Body of pancreas (tissue), 4 donors: ENCODE data around the gene PAX1. TPM values are rescaled to one million over a fixed set of nuclear protein-coding genes. Genes with fewer than 3 reads are reported as not detected.

Source experiments
- ATAC-seq: fragments of 150-250 bp; one replicate; pipeline ENCODE4 v1.9.1; 2016
- DNase-seq, 4 donors: peaks; one replicate each; pipeline ENCODE4 v3.0.0-alpha.2; 2019
- H3K27ac ChIP-seq, 4 donors: fragments of 200-600 bp; sonication (generic); 1 replicate in 3 of 4; 2 replicates in 1 of 4; pipeline versions ENCODE4 v1.5.1 to v1.6.1; 2016 to 2019; ENCODE audit warnings: mild to moderate bottlenecking in 1 of 4, mixed read lengths in 1 of 4, moderate library complexity in 1 of 4
- H3K27me3 ChIP-seq, 2 donors: fragments of 200-600 bp; sonication (generic); one replicate each; pipeline ENCODE4 v1.6.0; 2016; ENCODE audit warnings: mild to moderate bottlenecking in 1 of 2
- H3K36me3 ChIP-seq, 2 donors: fragments of 200-600 bp; sonication (generic); replicated peaks in 1 of 2; 2 replicates each; pipeline ENCODE4 v1.5.1; 2016; ENCODE audit warnings: low read depth in 2 of 2; ENCODE audit not compliant: insufficient read depth in 1 of 2
- H3K4me1 ChIP-seq: fragments of 200-600 bp; sonication (generic); one replicate; pipeline ENCODE4 v1.6.0; 2016
- H3K4me3 ChIP-seq, 2 donors: fragments of 200-600 bp; sonication (generic); 1 replicate in 1 of 2; 2 replicates in 1 of 2; pipeline ENCODE4 v1.5.1; 2016 to 2019
- H3K9me3 ChIP-seq, 3 donors: fragments of 200-600 bp; sonication (generic); 1 replicate in 2 of 3; 2 replicates in 1 of 3; pipeline ENCODE4 v1.5.1; 2016
- POLR2A ChIP-seq, 3 donors: fragments of 450-650 bp; IDR thresholded peaks; one replicate each; pipeline ENCODE4 v1.6.1; 2016; ENCODE audit warnings: antibody characterized with exemption in 3 of 3, mild to moderate bottlenecking in 2 of 3
- WGBS, 2 donors: methylation state at CpG; one replicate each; pipeline ENCODE4 v1.1.5; 2017; 5-methylcytosine and 5-hydroxymethylcytosine counted together
- intact Hi-C: fragments of 100-400 bp; cut with DNase I; formaldehyde crosslinking; loops from one replicate; pipeline ENCODE4 v1.15.1; 2023
- total RNA-seq, 2 donors: library from RNA; depleted of rRNA; stranded (reverse); fragments of >200 nt; gene quantifications; one replicate each; pipeline ENCODE4 v1.1.0, GENCODE V29; 2016
- TF ChIP-seq, protein P1 (sequence below), 7 experiments: fragments of 450-650 bp in 4 of 7; fragments of 200-600 bp in 3 of 7; sonication (generic) in 3 of 7; IDR thresholded peaks; one replicate each; pipeline ENCODE4 v1.5.1; 2016 to 2019; ENCODE audit warnings: antibody characterized with exemption in 7 of 7

PAX1 gene
- total RNA-seq, 2 donors from 2014 or later: not detected

- Histone ChIP-seq H3K4me3 (no peak overlapping the region), H3K27ac (no peak overlapping the region), H3K9me3 (no peaks in the 10 kb centered on the region), H3K36me3 (no peaks in the 10 kb centered on the region), H3K4me1 (no peaks in the 10 kb centered on the region), H3K27me3 (no peaks in the 10 kb centered on the region)
- intact Hi-C loops: no loop called here
- ATAC-seq (no peak), DNase-seq (no peak)
- no peak for TF ChIP-seq POLR2A (IDR thresholded peaks at IDR 0.05)
- TF ChIP-seq, protein P1, sequence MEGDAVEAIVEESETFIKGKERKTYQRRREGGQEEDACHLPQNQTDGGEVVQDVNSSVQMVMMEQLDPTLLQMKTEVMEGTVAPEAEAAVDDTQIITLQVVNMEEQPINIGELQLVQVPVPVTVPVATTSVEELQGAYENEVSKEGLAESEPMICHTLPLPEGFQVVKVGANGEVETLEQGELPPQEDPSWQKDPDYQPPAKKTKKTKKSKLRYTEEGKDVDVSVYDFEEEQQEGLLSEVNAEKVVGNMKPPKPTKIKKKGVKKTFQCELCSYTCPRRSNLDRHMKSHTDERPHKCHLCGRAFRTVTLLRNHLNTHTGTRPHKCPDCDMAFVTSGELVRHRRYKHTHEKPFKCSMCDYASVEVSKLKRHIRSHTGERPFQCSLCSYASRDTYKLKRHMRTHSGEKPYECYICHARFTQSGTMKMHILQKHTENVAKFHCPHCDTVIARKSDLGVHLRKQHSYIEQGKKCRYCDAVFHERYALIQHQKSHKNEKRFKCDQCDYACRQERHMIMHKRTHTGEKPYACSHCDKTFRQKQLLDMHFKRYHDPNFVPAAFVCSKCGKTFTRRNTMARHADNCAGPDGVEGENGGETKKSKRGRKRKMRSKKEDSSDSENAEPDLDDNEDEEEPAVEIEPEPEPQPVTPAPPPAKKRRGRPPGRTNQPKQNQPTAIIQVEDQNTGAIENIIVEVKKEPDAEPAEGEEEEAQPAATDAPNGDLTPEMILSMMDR (IDR thresholded peaks at IDR 0.05): no peak
- 72 to 73% methylated on average over 14 of the region's 14 CpGs for WGBS, 2 donors
Measured at GRCh38 chr20:21681234-21681921, 24.1 kb upstream of the PAX1 start.

DNA sequence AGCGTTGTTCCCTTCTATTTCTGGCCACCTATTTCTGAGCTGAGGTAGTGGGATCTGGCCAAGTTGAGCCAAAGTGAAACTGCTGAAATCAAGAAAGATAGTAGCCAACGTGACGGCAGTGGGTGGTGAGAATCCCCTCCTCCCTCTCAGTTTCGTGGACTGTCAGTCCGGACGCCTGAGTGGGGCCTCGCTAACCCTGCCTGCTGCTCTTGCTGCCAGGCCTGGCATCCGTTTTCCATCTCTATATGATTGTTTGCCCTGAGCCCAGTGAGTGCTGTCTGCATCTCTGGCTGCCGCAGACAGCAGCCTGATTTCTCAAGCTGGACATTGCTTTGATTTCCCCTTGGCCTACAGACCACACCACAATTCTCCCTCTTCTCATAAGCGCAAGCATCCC, 23.5 kb upstream of the PAX1 start:
- no peaks in the 10 kb centered on the region for H3K4me1 ChIP-seq
- H3K27ac ChIP-seq: no peak overlapping the region
- TF ChIP-seq POLR2A (IDR thresholded peaks at IDR 0.05): no peak
- TF ChIP-seq, protein P1 (IDR thresholded peaks at IDR 0.05): no peak
- DNase-seq (no peak), ATAC-seq (no peak)
- no peaks in the 10 kb centered on the region for H3K9me3 ChIP-seq
- H3K27me3 ChIP-seq: no peaks in the 10 kb centered on the region
- H3K4me3 ChIP-seq: no peak overlapping the region
- no peaks in the 10 kb centered on the region for H3K36me3 ChIP-seq
- 58 to 71% methylated on average over 9 to 10 of the region's 10 CpGs for WGBS, 2 donors
- intact Hi-C loops: no loop called here

- no peaks in the 10 kb centered on the region for H3K36me3 ChIP-seq
- TF ChIP-seq POLR2A (IDR thresholded peaks at IDR 0.05): no peak
- TF ChIP-seq, protein P1 (IDR thresholded peaks at IDR 0.05): no peak
- H3K4me1 ChIP-seq: no peaks in the 10 kb centered on the region
- H3K9me3 ChIP-seq: no peaks in the 10 kb centered on the region
- no peaks in the 10 kb centered on the region for H3K27me3 ChIP-seq
- DNase-seq (no peak), ATAC-seq (no peak)
- WGBS, 2 donors: 25 to 26% methylated on average over 8 of the region's 8 CpGs
- no peak overlapping the region for H3K27ac ChIP-seq
- intact Hi-C loops: no loop called here
- H3K4me3 ChIP-seq: no peak overlapping the region
Measured at GRCh38 chr20:21682521-21682954, 22.9 kb upstream of the PAX1 start.

GRCh38 chr20:21684671-21685070, 20.8 kb upstream of the PAX1 start:
- ATAC-seq (no peak), DNase-seq (no peak)
- no peaks in the 10 kb centered on the region for H3K36me3 ChIP-seq
- no peak overlapping the region for H3K4me3 ChIP-seq
- 46 to 59% methylated on average over 3 of the region's 3 CpGs for WGBS, 2 donors
- intact Hi-C loops: no loop called here
- H3K9me3 ChIP-seq: no peaks in the 10 kb centered on the region
- no peaks in the 10 kb centered on the region for H3K27me3 ChIP-seq
- H3K4me1 ChIP-seq: no peaks in the 10 kb centered on the region
- H3K27ac ChIP-seq: no peak overlapping the region
- no peak for TF ChIP-seq POLR2A (IDR thresholded peaks at IDR 0.05)
- TF ChIP-seq, protein P1 (IDR thresholded peaks at IDR 0.05): no peak

DNA sequence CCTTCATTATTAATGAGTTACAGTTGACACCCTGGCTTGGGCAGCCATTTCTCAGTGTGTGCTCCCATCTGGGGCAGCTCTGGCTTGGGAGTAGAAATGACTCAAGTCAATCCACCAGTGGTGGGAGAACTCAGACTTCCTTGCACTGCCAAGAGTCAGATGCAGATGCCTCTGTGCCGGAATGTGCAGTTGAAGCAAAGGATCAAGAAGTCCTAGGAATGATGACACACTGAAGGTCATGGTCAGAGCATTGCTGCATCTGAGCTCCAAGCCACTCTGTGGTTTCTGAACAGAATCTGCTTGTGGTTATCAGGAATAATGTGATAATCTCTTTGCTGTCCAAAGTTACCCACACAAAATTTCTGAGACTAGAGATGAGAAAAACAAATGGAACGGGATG, 19.5 kb upstream of the PAX1 start:
- WGBS, 2 donors: 50 to 56% methylated on average over 2 of the region's 2 CpGs
- no peak for DNase-seq
- Histone ChIP-seq H3K36me3 (no peaks in the 10 kb centered on the region), H3K4me1 (no peaks in the 10 kb centered on the region), H3K9me3 (no peaks in the 10 kb centered on the region), H3K4me3 (no peak overlapping the region), H3K27ac (no peak overlapping the region), H3K27me3 (no peaks in the 10 kb centered on the region)
- TF ChIP-seq POLR2A (IDR thresholded peaks at IDR 0.05): no peak
- TF ChIP-seq, protein P1 (IDR thresholded peaks at IDR 0.05): no peak
- no peak for ATAC-seq
- intact Hi-C loops: no loop called here
